ENCODE results near the gene SATB1. TPM values are rescaled to one million over a fixed set of nuclear protein-coding genes. Genes with fewer than 3 reads are reported as not detected.

The SATB1 gene
- total RNA-seq, 1 experiment from 2014 or later = 28.7 TPM

GRCh38 chr3:18436213-18436612 lies 11.1 kb upstream of the SATB1 start:
- BruUV-seq (replicated peaks) = no TSS peak
- no peak overlapping the region for H2AFZ ChIP-seq
- no peak for TF ChIP-seq CTCF (conservative IDR thresholded peaks at IDR 0.05)
- TF ChIP-seq EZH2 (IDR thresholded peaks at IDR 0.05; ENCODE audit: low read depth) = no peak
- intact Hi-C loops (cut with micrococcal nuclease; ENCODE audit: unreplicated experiment) = no loop called here
- no peaks in the 10 kb centered on the region for H3K27me3 ChIP-seq (ENCODE audit: insufficient read depth, low read depth)
- no peaks in the 10 kb centered on the region for H3K9me2 ChIP-seq (ENCODE audit: insufficient read depth)
- H3K36me3 ChIP-seq (ENCODE audit: low read depth) = no peaks in the 10 kb centered on the region
- CTCF ChIA-PET = no interaction called here
- no peak overlapping the region for H3K27ac ChIP-seq
- no peak for DNase-seq
- no peaks in the 10 kb centered on the region for H3F3A ChIP-seq (ENCODE audit: insufficient read depth, low read depth)
- H3K4me2 ChIP-seq = no peak overlapping the region
- H4K20me1 ChIP-seq (ENCODE audit: insufficient read depth) = no peaks in the 10 kb centered on the region
- POLR2A ChIA-PET (ENCODE audit: unreplicated experiment) = no interaction called here
- H3K79me2 ChIP-seq (ENCODE audit: low read depth) = 0 out of 2 replicates have a peak, but pooled peaks cover 3% of the 10 kb centered on the region
- H3K9me3 ChIP-seq (ENCODE audit: insufficient read depth, low read depth) = no peaks in the 10 kb centered on the region
- H3K4me1 ChIP-seq (replicated peaks; ENCODE audit: insufficient read depth) = 0 out of 2 replicates have a peak, but pooled peaks cover 9% of the 10 kb centered on the region
- no peak overlapping the region for H3K4me3 ChIP-seq

- H3K4me2 ChIP-seq = no peak overlapping the region
- 0 out of 2 replicates have a peak, but pooled peaks cover 3% of the 10 kb centered on the region for H3K79me2 ChIP-seq (ENCODE audit: low read depth)
- DNase-seq = no peak
- no peak for TF ChIP-seq CTCF (conservative IDR thresholded peaks at IDR 0.05)
- no peak for TF ChIP-seq EZH2 (IDR thresholded peaks at IDR 0.05; ENCODE audit: low read depth)
- H4K20me1 ChIP-seq (ENCODE audit: insufficient read depth) = no peaks in the 10 kb centered on the region
- no TSS peak for BruUV-seq (replicated peaks)
- H3K27ac ChIP-seq = no peak overlapping the region
- H3K9me2 ChIP-seq (ENCODE audit: insufficient read depth) = no peaks in the 10 kb centered on the region
- no peaks in the 10 kb centered on the region for H3K27me3 ChIP-seq (ENCODE audit: insufficient read depth, low read depth)
- ChIA-PET CTCF (no interaction called here), POLR2A (ENCODE audit: unreplicated experiment) (no interaction called here)
- H2AFZ ChIP-seq = no peak overlapping the region
- intact Hi-C loops (cut with micrococcal nuclease; ENCODE audit: unreplicated experiment) = no loop called here
- H3K9me3 ChIP-seq (ENCODE audit: insufficient read depth, low read depth) = no peaks in the 10 kb centered on the region
- H3K36me3 ChIP-seq (ENCODE audit: low read depth) = no peaks in the 10 kb centered on the region
- no peak overlapping the region for H3K4me3 ChIP-seq
- no peaks in the 10 kb centered on the region for H3F3A ChIP-seq (ENCODE audit: insufficient read depth, low read depth)
- no peaks in the 10 kb centered on the region for H3K4me1 ChIP-seq (replicated peaks; ENCODE audit: insufficient read depth)
These were observed 9.6 kb upstream of the SATB1 start for GRCh38 chr3:18434711-18435110.

- BruUV-seq (replicated peaks) = no TSS peak
- TF ChIP-seq EZH2 (IDR thresholded peaks at IDR 0.05; ENCODE audit: low read depth) (no peak), CTCF (conservative IDR thresholded peaks at IDR 0.05) (no peak)
- Histone ChIP-seq H3K4me1 (replicated peaks; ENCODE audit: insufficient read depth) (no peaks in the 10 kb centered on the region), H3K36me3 (ENCODE audit: low read depth) (no peaks in the 10 kb centered on the region), H3K4me2 (no peak overlapping the region), H3K9me2 (ENCODE audit: insufficient read depth) (no peaks in the 10 kb centered on the region), H3F3A (ENCODE audit: insufficient read depth, low read depth) (no peaks in the 10 kb centered on the region), H3K9me3 (ENCODE audit: insufficient read depth, low read depth) (no peaks in the 10 kb centered on the region), H3K4me3 (no peak overlapping the region), H2AFZ (no peak overlapping the region), H3K27me3 (ENCODE audit: insufficient read depth, low read depth) (no peaks in the 10 kb centered on the region), H3K79me2 (ENCODE audit: low read depth) (0 out of 2 replicates have a peak, but pooled peaks cover 3% of the 10 kb centered on the region), H4K20me1 (ENCODE audit: insufficient read depth) (no peaks in the 10 kb centered on the region), H3K27ac (no peak overlapping the region)
- intact Hi-C loops (cut with micrococcal nuclease; ENCODE audit: unreplicated experiment) = no loop called here
- CTCF ChIA-PET = interaction anchor here (0.7 kb wide), 1 partner anchor 798 kb away, joined by 3 read pairs; no protein-coding TSS in a partner anchor
- no peak for DNase-seq
- POLR2A ChIA-PET (ENCODE audit: unreplicated experiment) = no interaction called here
These were observed 7.6 kb upstream of the SATB1 start for GRCh38 chr3:18432752-18433151.

Measured in PC-9 (cell line).